ENCODE results near the gene CDT1.

The CDT1 gene

GRCh38 chr16:88803264-88803987, at the start of gene CDT1:
Gene CDT1, plus strand, starts transcription at chr16:88803789. Its CDS starts 43 bp downstream, at chr16:88803832.
- H3K4me3 ChIP-seq (ENCODE audit: low read length) = peak within 1 kb of the TSS; percentile 61
- no peak for TF ChIP-seq CTCF (IDR thresholded peaks at IDR 0.05; ENCODE audit: insufficient read depth, low read depth, low read length, missing control alignments)
- DNase-seq (ENCODE audit: low read depth) = peak; percentile 75

- H3K4me3 ChIP-seq (ENCODE audit: low read length) = no peak overlapping the region
- no peak for DNase-seq (ENCODE audit: low read depth)
- TF ChIP-seq CTCF (IDR thresholded peaks at IDR 0.05; ENCODE audit: insufficient read depth, low read depth, low read length, missing control alignments) = no peak
Measured at GRCh38 chr16:88754109-88754911, 49.3 kb upstream of the CDT1 start.

GRCh38 chr16:88754912-88755744, 48.5 kb upstream of the CDT1 start:
- no peak overlapping the region for H3K4me3 ChIP-seq (ENCODE audit: low read length)
- no peak for TF ChIP-seq CTCF (IDR thresholded peaks at IDR 0.05; ENCODE audit: insufficient read depth, low read depth, low read length, missing control alignments)
- DNase-seq (ENCODE audit: low read depth) = peak; percentile 92

GRCh38 chr16:88755745-88756443, 47.7 kb upstream of the CDT1 start:
- DNase-seq (ENCODE audit: low read depth) = no peak
- TF ChIP-seq CTCF (IDR thresholded peaks at IDR 0.05; ENCODE audit: insufficient read depth, low read depth, low read length, missing control alignments) = no peak
- no peak overlapping the region for H3K4me3 ChIP-seq (ENCODE audit: low read length)

GRCh38 chr16:88758227-88758943, 45.2 kb upstream of the CDT1 start:
- H3K4me3 ChIP-seq (ENCODE audit: low read length) = no peak overlapping the region
- DNase-seq (ENCODE audit: low read depth) = peak; percentile 27
- TF ChIP-seq CTCF (IDR thresholded peaks at IDR 0.05; ENCODE audit: insufficient read depth, low read depth, low read length, missing control alignments) = no peak

- no peak for TF ChIP-seq CTCF (IDR thresholded peaks at IDR 0.05; ENCODE audit: insufficient read depth, low read depth, low read length, missing control alignments)
- no peak for DNase-seq (ENCODE audit: low read depth)
- no peak overlapping the region for H3K4me3 ChIP-seq (ENCODE audit: low read length)
Measured at GRCh38 chr16:88758944-88759244, 44.7 kb upstream of the CDT1 start.

Measured in epithelial cell of esophagus (primary cell).